ENCODE measurements around the gene PON1.

GRCh38 chr7:95324431-95324830, at the start of gene PON1:
- TF ChIP-seq, protein P1, sequence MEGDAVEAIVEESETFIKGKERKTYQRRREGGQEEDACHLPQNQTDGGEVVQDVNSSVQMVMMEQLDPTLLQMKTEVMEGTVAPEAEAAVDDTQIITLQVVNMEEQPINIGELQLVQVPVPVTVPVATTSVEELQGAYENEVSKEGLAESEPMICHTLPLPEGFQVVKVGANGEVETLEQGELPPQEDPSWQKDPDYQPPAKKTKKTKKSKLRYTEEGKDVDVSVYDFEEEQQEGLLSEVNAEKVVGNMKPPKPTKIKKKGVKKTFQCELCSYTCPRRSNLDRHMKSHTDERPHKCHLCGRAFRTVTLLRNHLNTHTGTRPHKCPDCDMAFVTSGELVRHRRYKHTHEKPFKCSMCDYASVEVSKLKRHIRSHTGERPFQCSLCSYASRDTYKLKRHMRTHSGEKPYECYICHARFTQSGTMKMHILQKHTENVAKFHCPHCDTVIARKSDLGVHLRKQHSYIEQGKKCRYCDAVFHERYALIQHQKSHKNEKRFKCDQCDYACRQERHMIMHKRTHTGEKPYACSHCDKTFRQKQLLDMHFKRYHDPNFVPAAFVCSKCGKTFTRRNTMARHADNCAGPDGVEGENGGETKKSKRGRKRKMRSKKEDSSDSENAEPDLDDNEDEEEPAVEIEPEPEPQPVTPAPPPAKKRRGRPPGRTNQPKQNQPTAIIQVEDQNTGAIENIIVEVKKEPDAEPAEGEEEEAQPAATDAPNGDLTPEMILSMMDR (IDR thresholded peaks at IDR 0.05; ENCODE audit: control extremely low read depth in 1 of 3, insufficient read depth in 1 of 3, low read depth in 1 of 3, low read length in 3 of 3): no peak
- TF ChIP-seq RNF2 (IDR thresholded peaks at IDR 0.05; ENCODE audit: borderline replicate concordance, low read depth, low read length, missing control alignments, poor library complexity, severe bottlenecking): no peak
- no peak for TF ChIP-seq CEBPB (IDR thresholded peaks at IDR 0.05; ENCODE audit: low read depth, low read length)
- no peak for TF ChIP-seq HDAC2 (IDR thresholded peaks at IDR 0.05; ENCODE audit: borderline replicate concordance in 1 of 2, low read depth in 2 of 2, low read length in 2 of 2)
- no peak for TF ChIP-seq SP1 (IDR thresholded peaks at IDR 0.05; ENCODE audit: low read depth, low read length)
- no peak for TF ChIP-seq POLR2AphosphoS5 (IDR thresholded peaks at IDR 0.05; ENCODE audit: low read depth, low read length)
- no peak for TF ChIP-seq POLR2A (IDR thresholded peaks at IDR 0.05; ENCODE audit: control extremely low read depth in 1 of 2, low read depth in 2 of 2, low read length in 2 of 2)
- TF ChIP-seq NRF1 (IDR thresholded peaks at IDR 0.05; ENCODE audit: low read depth, low read length): no peak

Data from H1 (cell line).